K562 (cell line): ENCODE data around the gene PFDN4. TPM values are rescaled to one million over a fixed set of nuclear protein-coding genes. Genes with fewer than 3 reads are reported as not detected.

Experiments
- ATAC-seq: fragments of 200-7000 bp; cut with Tn5 transposase; 3 replicates; pipeline ENCODE4 v1.9.1; 2020; ENCODE audit warnings: moderate library complexity
- BruUV-seq: library from RNA; stranded (reverse); fragments of 400-500 nt; replicated peaks from 2 replicates; lab custom pipeline; 2021; lab: Mats Ljungman, UMichigan
- CTCF ChIA-PET: fragments of 300-600 bp; formaldehyde crosslinking; extraction: SDS; loops from one replicate; lab custom pipeline; 2021; ENCODE audit warnings: low intra/inter-chr PET ratio; lab: Yijun Ruan, JAX
- POLR2A ChIA-PET: fragments of 300-600, 350-650 bp; sonication (Branson Sonifier 250); formaldehyde crosslinking; extraction: SDS; loops from one replicate; lab custom pipeline; 2021; ENCODE audit warnings: antibody characterized with exemption, inconsistent platforms; lab: Yijun Ruan, JAX
- DNase-seq, 4 experiments: peaks; one replicate each; pipeline versions ENCODE4 v3.0.0 to v3.0.0-alpha.2; 2011 to 2018; ENCODE audit warnings: low spot score in 3 of 4, mixed read lengths in 3 of 4; ENCODE audit errors: extremely low read depth in 1 of 4
- FAIRE-seq: peaks from 2 replicates; lab custom pipeline; 2011; peaks lifted over from hg19 to GRCh38; lab: Jason Lieb, UNC
- H2AFZ ChIP-seq: 2 replicates; pipeline ENCODE4 v1.6.0; 2011; ENCODE audit warnings: low read depth, low read length, control low read depth, inconsistent platforms
- H3K27ac ChIP-seq: fragments of 200-600 bp; 3 replicates; pipeline ENCODE4 v1.8.0; 2011; ENCODE audit warnings: low read depth, mild to moderate bottlenecking, control low read depth, inconsistent platforms, low read length, moderate library complexity, mixed read lengths; ENCODE audit errors: extremely low read depth
- H3K27me3 ChIP-seq, 2 experiments: fragments of 300-600 bp in 1 of 2; 2 replicates in 1 of 2; 3 replicates in 1 of 2; pipeline versions ENCODE4 v1.6.0 to v1.8.0; 2011; ENCODE audit warnings: inconsistent platforms in 2 of 2, low read length in 2 of 2, mild to moderate bottlenecking in 1 of 2, mixed read lengths in 1 of 2, moderate library complexity in 1 of 2; ENCODE audit not compliant: control insufficient read depth in 2 of 2, insufficient read depth in 2 of 2
- H3K36me3 ChIP-seq: fragments of 300-600 bp; 3 replicates; pipeline ENCODE4 v1.8.0; 2011; ENCODE audit warnings: mild to moderate bottlenecking, low read length, inconsistent platforms; ENCODE audit not compliant: control insufficient read depth, insufficient read depth
- H3K4me1 ChIP-seq, 2 experiments: fragments of 200-600 bp in 1 of 2; replicated peaks in 1 of 2; 2 replicates in 1 of 2; 3 replicates in 1 of 2; pipeline versions ENCODE4 v1.5.1 to v1.8.0; 2011; ENCODE audit warnings: inconsistent platforms in 2 of 2, low read length in 2 of 2, mild to moderate bottlenecking in 1 of 2, mixed read lengths in 1 of 2, moderate library complexity in 1 of 2; ENCODE audit not compliant: control insufficient read depth in 2 of 2, insufficient read depth in 2 of 2
- H3K4me2 ChIP-seq: 2 replicates; pipeline ENCODE4 v1.6.1; 2011; ENCODE audit warnings: low read length, control low read depth, inconsistent platforms, mixed read lengths; ENCODE audit not compliant: insufficient read depth
- H3K4me3 ChIP-seq: fragments of 200-600 bp; sonication (generic), shearing (Covaris generic); 2 replicates; pipeline ENCODE4 v1.5.1; 2016; ENCODE audit warnings: control low read depth, inconsistent platforms
- H3K79me2 ChIP-seq: fragments of 200-600 bp; 3 replicates; pipeline ENCODE4 v1.8.0; 2011; ENCODE audit warnings: low read length, inconsistent platforms; ENCODE audit not compliant: control insufficient read depth, insufficient read depth
- H3K9ac ChIP-seq, 2 experiments: 2 replicates each; pipeline versions ENCODE4 v1.6.0 to v1.6.1; 2011; ENCODE audit warnings: low read depth in 2 of 2, low read length in 2 of 2, control low read depth in 1 of 2, inconsistent platforms in 1 of 2, mild to moderate bottlenecking in 1 of 2, mixed read lengths in 1 of 2; ENCODE audit not compliant: insufficient read depth in 1 of 2
- H3K9me1 ChIP-seq: one replicate; pipeline ENCODE4 v1.6.0; 2011; ENCODE audit warnings: inconsistent platforms, mild to moderate bottlenecking, low read length, moderate library complexity; ENCODE audit not compliant: control insufficient read depth, insufficient read depth
- H3K9me3 ChIP-seq: replicated peaks from 2 replicates; pipeline ENCODE4 v1.5.1; 2011; ENCODE audit warnings: low read depth, low read length, inconsistent platforms; ENCODE audit not compliant: control insufficient read depth, insufficient read depth
- H4K20me1 ChIP-seq: replicated peaks from 2 replicates; pipeline ENCODE4 v1.6.1; 2011; ENCODE audit warnings: low read length, inconsistent platforms, mixed read lengths; ENCODE audit not compliant: control insufficient read depth, insufficient read depth
- WGBS: fragments of 100-300 bp; shearing (Covaris generic); methylation state at CpG from one replicate; pipeline ENCODE4 v1.1.6; 2016; ENCODE audit warnings: low coverage, mixed read lengths; ENCODE audit not compliant: insufficient coverage; ENCODE audit errors: missing lambda C conversion rate; 5-methylcytosine and 5-hydroxymethylcytosine counted together
- in situ Hi-C: fragments of 300-500 bp; cut with MboI; formaldehyde crosslinking; loops from 4 replicates; pipeline ENCODE4 v1.15.0; 2018; ENCODE audit warnings: inconsistent platforms, mixed read lengths
- intact Hi-C: fragments of 100-400 bp; cut with micrococcal nuclease; formaldehyde crosslinking; loops from 2 replicates; pipeline ENCODE4 v1.14.2; 2022
- polyA plus RNA-seq, 8 experiments: library from polyadenylated mRNA; depleted of rRNA in 4 of 8; stranded (reverse) in 5 of 8; unstranded in 3 of 8; fragments of >200 nt; fragmentation: Nextera tagmentation in 2 of 8; fragmentation: Illumina TruSeq in 1 of 8; extraction: Ambion mirVana in 2 of 8; extraction: Trizol in 1 of 8; gene quantifications; 2 replicates each; pipeline versions ENCODE4 v1.2.1 to v1.2.3, GENCODE V29; 2011 to 2014; ENCODE audit warnings: inconsistent platforms in 1 of 8, missing spikeins in 1 of 8
- total RNA-seq, 7 experiments: library from RNA; depleted of rRNA in 6 of 7; stranded (reverse); fragments of >200 nt in 6 of 7; fragmentation: Illumina TruSeq in 2 of 7; extraction: Trizol in 2 of 7; gene quantifications; 2 replicates each; pipeline versions ENCODE4 v1.2.1 to v1.2.3, GENCODE V29; 2011 to 2021; ENCODE audit warnings: low replicate concordance in 1 of 7
- TF ChIP-seq, protein P1 (sequence below), 3 experiments: fragments of 200-800 bp in 1 of 3; fragments of 250-450 bp in 1 of 3; fragments of 450-650 bp in 1 of 3; sonication (Bioruptor Pico) in 1 of 3; sonication (Bioruptor generic) in 1 of 3; formaldehyde crosslinking in 1 of 3; IDR thresholded peaks; 2 replicates each; pipeline versions ENCODE4 v1.6.1 to v1.8.0; 2016 to 2022; ENCODE audit warnings: mild to moderate bottlenecking in 2 of 3, missing genetic modification characterization in 2 of 3, missing compliant biosample characterization in 1 of 3, moderate library complexity in 1 of 3
- TF ChIP-seq, protein P2 (sequence below): sonication (generic); formaldehyde crosslinking; IDR thresholded peaks from 2 replicates; pipeline ENCODE4 v1.8.1; 2022; ENCODE audit warnings: missing genetic modification reagents

PFDN4 gene
- total and polyA plus RNA-seq, 9 of the 15 experiments (the other 6 are each of a cell fraction or from before 2014, with no cell fraction given) = 60.1 to 214 (median 122) TPM

DNA sequence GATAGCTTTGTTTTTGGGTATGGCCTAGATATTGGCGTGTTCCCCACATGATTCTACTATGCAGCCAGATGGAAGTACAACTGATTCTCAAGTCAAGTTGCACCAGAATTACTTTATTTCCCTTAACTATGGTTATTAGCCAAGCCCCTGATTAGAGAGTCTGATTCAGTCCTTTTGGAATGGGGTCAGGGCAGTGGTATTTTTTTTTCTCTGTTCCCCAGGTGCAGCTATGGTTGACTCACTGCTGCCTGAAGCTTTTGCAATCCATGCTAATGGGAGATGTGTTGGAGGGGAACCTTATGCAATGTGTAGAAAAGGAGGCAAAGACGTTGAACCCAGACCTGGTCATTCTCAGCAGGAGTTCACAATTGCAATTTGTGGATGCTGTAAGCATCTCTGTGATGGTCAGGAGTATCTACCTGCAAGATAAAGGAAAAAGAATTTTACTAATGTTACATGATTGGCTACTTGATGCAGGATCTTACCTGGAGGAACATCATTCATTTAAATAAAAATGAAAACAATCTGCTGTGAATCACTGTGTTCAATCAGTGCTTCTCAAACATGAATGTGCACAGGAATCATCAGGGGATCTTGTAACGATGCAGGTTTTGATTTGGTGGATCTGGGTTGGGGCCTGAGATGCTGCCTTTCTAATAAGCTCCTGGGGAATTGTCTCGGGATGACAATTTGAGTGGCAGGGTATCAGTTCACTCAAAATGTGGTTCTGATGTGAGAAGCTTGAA lies 49.4 kb downstream of the PFDN4 start:
- Histone ChIP-seq H3K9me3 (no peaks in the 10 kb centered on the region), H3K36me3 (no peaks in the 10 kb centered on the region), H3K27me3 (0 out of 5 replicates have a peak, but pooled peaks cover 0 to 2% of the 10 kb centered on the region in 2 experiments), H3K27ac (no peak overlapping the region), H2AFZ (no peak overlapping the region), H3K4me2 (no peak overlapping the region), H3K9me1 (no peaks in the 10 kb centered on the region), H3K4me3 (no peak overlapping the region), H4K20me1 (no peaks in the 10 kb centered on the region), H3K4me1 (no peaks in the 10 kb centered on the region), H3K9ac (no peak overlapping the region), H3K79me2 (no peaks in the 10 kb centered on the region)
- ChIA-PET CTCF (no interaction called here), POLR2A (no interaction called here)
- ATAC-seq = no peak
- TF ChIP-seq, protein P1, sequence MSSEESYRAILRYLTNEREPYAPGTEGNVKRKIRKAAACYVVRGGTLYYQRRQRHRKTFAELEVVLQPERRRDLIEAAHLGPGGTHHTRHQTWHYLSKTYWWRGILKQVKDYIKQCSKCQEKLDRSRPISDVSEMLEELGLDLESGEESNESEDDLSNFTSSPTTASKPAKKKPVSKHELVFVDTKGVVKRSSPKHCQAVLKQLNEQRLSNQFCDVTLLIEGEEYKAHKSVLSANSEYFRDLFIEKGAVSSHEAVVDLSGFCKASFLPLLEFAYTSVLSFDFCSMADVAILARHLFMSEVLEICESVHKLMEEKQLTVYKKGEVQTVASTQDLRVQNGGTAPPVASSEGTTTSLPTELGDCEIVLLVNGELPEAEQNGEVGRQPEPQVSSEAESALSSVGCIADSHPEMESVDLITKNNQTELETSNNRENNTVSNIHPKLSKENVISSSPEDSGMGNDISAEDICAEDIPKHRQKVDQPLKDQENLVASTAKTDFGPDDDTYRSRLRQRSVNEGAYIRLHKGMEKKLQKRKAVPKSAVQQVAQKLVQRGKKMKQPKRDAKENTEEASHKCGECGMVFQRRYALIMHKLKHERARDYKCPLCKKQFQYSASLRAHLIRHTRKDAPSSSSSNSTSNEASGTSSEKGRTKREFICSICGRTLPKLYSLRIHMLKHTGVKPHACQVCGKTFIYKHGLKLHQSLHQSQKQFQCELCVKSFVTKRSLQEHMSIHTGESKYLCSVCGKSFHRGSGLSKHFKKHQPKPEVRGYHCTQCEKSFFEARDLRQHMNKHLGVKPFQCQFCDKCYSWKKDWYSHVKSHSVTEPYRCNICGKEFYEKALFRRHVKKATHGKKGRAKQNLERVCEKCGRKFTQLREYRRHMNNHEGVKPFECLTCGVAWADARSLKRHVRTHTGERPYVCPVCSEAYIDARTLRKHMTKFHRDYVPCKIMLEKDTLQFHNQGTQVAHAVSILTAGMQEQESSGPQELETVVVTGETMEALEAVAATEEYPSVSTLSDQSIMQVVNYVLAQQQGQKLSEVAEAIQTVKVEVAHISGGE (CRISPR knock-in tag; IDR thresholded peaks at IDR 0.05) = peak in 1 of 3 experiments; percentile 63; a peak in 2 of 6 replicates
- TF ChIP-seq, protein P2, sequence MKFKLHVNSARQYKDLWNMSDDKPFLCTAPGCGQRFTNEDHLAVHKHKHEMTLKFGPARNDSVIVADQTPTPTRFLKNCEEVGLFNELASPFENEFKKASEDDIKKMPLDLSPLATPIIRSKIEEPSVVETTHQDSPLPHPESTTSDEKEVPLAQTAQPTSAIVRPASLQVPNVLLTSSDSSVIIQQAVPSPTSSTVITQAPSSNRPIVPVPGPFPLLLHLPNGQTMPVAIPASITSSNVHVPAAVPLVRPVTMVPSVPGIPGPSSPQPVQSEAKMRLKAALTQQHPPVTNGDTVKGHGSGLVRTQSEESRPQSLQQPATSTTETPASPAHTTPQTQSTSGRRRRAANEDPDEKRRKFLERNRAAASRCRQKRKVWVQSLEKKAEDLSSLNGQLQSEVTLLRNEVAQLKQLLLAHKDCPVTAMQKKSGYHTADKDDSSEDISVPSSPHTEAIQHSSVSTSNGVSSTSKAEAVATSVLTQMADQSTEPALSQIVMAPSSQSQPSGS = no peak
- intact Hi-C loops = no loop called here
- FAIRE-seq = no peak
- no peak for DNase-seq
- in situ Hi-C loops = no loop called here
- no TSS peak for BruUV-seq
- WGBS = 0% methylated on average over 4 of the region's 4 CpGs
